Lower lobe of right lung (tissue), 2 donors: ENCODE data around the gene KNTC1. TPM values are rescaled to one million over a fixed set of nuclear protein-coding genes. Genes with fewer than 3 reads are reported as not detected.
"Not testable (repeated sequence)": the region's sequence is repeated elsewhere in the genome, so short reads cannot be mapped to it uniquely, and the experiment has no call there.

Experiments used
- ATAC-seq, 2 donors: fragments of 200-7000 bp; cut with Tn5 transposase; one replicate each; pipeline ENCODE4 v1.9.1; 2020 to 2022; ENCODE audit warnings: mild to moderate bottlenecking in 2 of 2, moderate library complexity in 2 of 2
- DNase-seq: peaks from one replicate; pipeline ENCODE4 v3.0.0-alpha.2; 2020
- H3K27ac ChIP-seq: fragments of 200-600 bp; one replicate; pipeline ENCODE4 v1.8.0; 2022
- H3K27me3 ChIP-seq: fragments of 200-600 bp; one replicate; pipeline ENCODE4 v1.8.0; 2022; ENCODE audit warnings: low read depth
- H3K36me3 ChIP-seq: fragments of 200-600 bp; one replicate; pipeline ENCODE4 v1.8.0; 2022; ENCODE audit warnings: mild to moderate bottlenecking
- H3K4me1 ChIP-seq: fragments of 200-600 bp; one replicate; pipeline ENCODE4 v1.8.0; 2022
- H3K4me3 ChIP-seq: fragments of 200-600 bp; one replicate; pipeline ENCODE4 v1.8.0; 2022; ENCODE audit warnings: mild to moderate bottlenecking
- H3K9me3 ChIP-seq: fragments of 200-600 bp; one replicate; pipeline ENCODE4 v1.8.0; 2022
- CTCF ChIP-seq: fragments of 200-600 bp; IDR thresholded peaks from one replicate; pipeline ENCODE4 v1.8.0; 2022; ENCODE audit warnings: antibody characterized with exemption, mild to moderate bottlenecking
- intact Hi-C: fragments of 100-400 bp; cut with DNase I; formaldehyde crosslinking; loops from one replicate; pipeline ENCODE4 v1.11.0; 2022
- total RNA-seq: library from RNA; stranded (reverse); fragmentation: NEBNext Ultra II Directional; extraction: Animal tissue kit (Norgen Biotek cat#: 25700); gene quantifications from one replicate; pipeline ENCODE4 v1.2.1, GENCODE V29; 2021
- donor health status: DM: no; HTN: yes; CAD: no; lungs with severe emphysema.

The KNTC1 gene
- total RNA-seq, 1 donor from 2014 or later = 8.7 TPM

GRCh38 chr12:122486805-122487426 is 40.1 kb upstream of the KNTC1 start:
- H3K9me3 ChIP-seq = no peaks in the 10 kb centered on the region
- no peak for ATAC-seq
- H3K36me3 ChIP-seq = peaks cover 100% of the 10 kb centered on the region
- intact Hi-C loops = no loop called here
- no peaks in the 10 kb centered on the region for H3K27me3 ChIP-seq
- H3K27ac ChIP-seq = no peak overlapping the region
- DNase-seq = no peak
- no peak overlapping the region for H3K4me3 ChIP-seq
- no peak for TF ChIP-seq CTCF
- H3K4me1 ChIP-seq = no peaks in the 10 kb centered on the region

GRCh38 chr12:122487807-122488206 is 39.2 kb upstream of the KNTC1 start:
- intact Hi-C loops, DNase-seq, H3K27me3 ChIP-seq, H3K27ac ChIP-seq, H3K9me3 ChIP-seq, ATAC-seq, H3K4me1 ChIP-seq, H3K4me3 ChIP-seq: not testable (repeated sequence)
- peaks cover 100% of the 10 kb centered on the region for H3K36me3 ChIP-seq

- Histone ChIP-seq H3K4me3 (no peak overlapping the region), H3K9me3 (no peaks in the 10 kb centered on the region), H3K36me3 (peaks cover 99% of the 10 kb centered on the region), H3K27me3 (no peaks in the 10 kb centered on the region), H3K4me1 (no peaks in the 10 kb centered on the region), H3K27ac (no peak overlapping the region)
- ATAC-seq (no peak), DNase-seq (no peak)
- intact Hi-C loops = no loop called here
- TF ChIP-seq CTCF = no peak
These were observed 38.0 kb upstream of the KNTC1 start for GRCh38 chr12:122489038-122489437.

GRCh38 chr12:122491991-122492390 is 35.1 kb upstream of the KNTC1 start:
- no peak for TF ChIP-seq CTCF
- no peak for ATAC-seq
- H3K36me3 ChIP-seq = peaks cover 94% of the 10 kb centered on the region
- intact Hi-C loops = no loop called here
- H3K9me3 ChIP-seq = no peaks in the 10 kb centered on the region
- H3K27me3 ChIP-seq = no peaks in the 10 kb centered on the region
- DNase-seq = no peak
- H3K4me3 ChIP-seq = no peak overlapping the region
- H3K27ac ChIP-seq = no peak overlapping the region
- H3K4me1 ChIP-seq = peaks cover 2% of the 10 kb centered on the region

GRCh38 chr12:122493222-122493621 is 33.8 kb upstream of the KNTC1 start:
- H3K27ac ChIP-seq, ATAC-seq, H3K27me3 ChIP-seq, intact Hi-C loops, H3K4me3 ChIP-seq, DNase-seq, H3K9me3 ChIP-seq: not testable (repeated sequence)
- H3K4me1 ChIP-seq = peaks cover 14% of the 10 kb centered on the region
- peaks cover 88% of the 10 kb centered on the region for H3K36me3 ChIP-seq

- no peaks in the 10 kb centered on the region for H3K9me3 ChIP-seq
- intact Hi-C loops = no loop called here
- H3K27me3 ChIP-seq = no peaks in the 10 kb centered on the region
- no peak for TF ChIP-seq CTCF
- no peak overlapping the region for H3K4me3 ChIP-seq
- H3K4me1 ChIP-seq = peaks cover 30% of the 10 kb centered on the region
- H3K27ac ChIP-seq = no peak overlapping the region
- DNase-seq (no peak), ATAC-seq (no peak)
- peaks cover 67% of the 10 kb centered on the region for H3K36me3 ChIP-seq
These were observed 31.8 kb upstream of the KNTC1 start for GRCh38 chr12:122495258-122495657.
